ENCODE measurements around the gene BAD. TPM values are rescaled to one million over a fixed set of nuclear protein-coding genes. Genes with fewer than 3 reads are reported as not detected.

Gene BAD
- total RNA-seq, 1 donor from 2014 or later: 30.1 TPM

GRCh38 chr11:64297699-64298358, 13.4 kb upstream of the BAD start:
- Mint-ChIP-seq H3K27ac (no peak overlapping the region), H3K36me3 (ENCODE audit: low read depth) (peaks cover 5% of the 10 kb centered on the region), H3K27me3 (ENCODE audit: insufficient read depth) (peaks cover 80% of the 10 kb centered on the region), H3K9me3 (no peaks in the 10 kb centered on the region), H3K4me1 (ENCODE audit: low read depth) (peaks cover 13% of the 10 kb centered on the region), H3K4me3 (no peak overlapping the region)
- intact Hi-C loops (cut with micrococcal nuclease): no loop called here
- no peak for DNase-seq (ENCODE audit: low spot score)

- Mint-ChIP-seq H3K36me3 (ENCODE audit: low read depth) (peaks cover 5% of the 10 kb centered on the region), H3K27ac (no peak overlapping the region), H3K27me3 (ENCODE audit: insufficient read depth) (peaks cover 83% of the 10 kb centered on the region), H3K9me3 (no peaks in the 10 kb centered on the region), H3K4me1 (ENCODE audit: low read depth) (peaks cover 13% of the 10 kb centered on the region), H3K4me3 (no peak overlapping the region)
- no peak for DNase-seq (ENCODE audit: low spot score)
- intact Hi-C loops (cut with micrococcal nuclease): no loop called here
Observed at GRCh38 chr11:64296830-64297698, 12.6 kb upstream of the BAD start.

GRCh38 chr11:64296236-64296635, 11.8 kb upstream of the BAD start:
- intact Hi-C loops (cut with micrococcal nuclease): no loop called here
- H3K27ac Mint-ChIP-seq: no peak overlapping the region
- DNase-seq (ENCODE audit: low spot score): no peak
- H3K9me3 Mint-ChIP-seq: no peaks in the 10 kb centered on the region
- peaks cover 5% of the 10 kb centered on the region for H3K36me3 Mint-ChIP-seq (ENCODE audit: low read depth)
- H3K4me1 Mint-ChIP-seq (ENCODE audit: low read depth): peaks cover 13% of the 10 kb centered on the region
- no peak overlapping the region for H3K4me3 Mint-ChIP-seq
- peaks cover 78% of the 10 kb centered on the region for H3K27me3 Mint-ChIP-seq (ENCODE audit: insufficient read depth)

- H3K36me3 Mint-ChIP-seq (ENCODE audit: low read depth): peaks cover 7% of the 10 kb centered on the region
- H3K27me3 Mint-ChIP-seq (ENCODE audit: insufficient read depth): peaks cover 80% of the 10 kb centered on the region
- H3K27ac Mint-ChIP-seq: no peak overlapping the region
Observed at GRCh38 chr11:64295760-64296159, 11.3 kb upstream of the BAD start.

GRCh38 chr11:64294774-64295173, 10.3 kb upstream of the BAD start:
- Mint-ChIP-seq H3K4me3 (no peak overlapping the region), H3K9me3 (no peaks in the 10 kb centered on the region), H3K36me3 (ENCODE audit: low read depth) (peaks cover 8% of the 10 kb centered on the region), H3K27me3 (ENCODE audit: insufficient read depth) (peaks cover 81% of the 10 kb centered on the region), H3K4me1 (ENCODE audit: low read depth) (peaks cover 11% of the 10 kb centered on the region), H3K27ac (no peak overlapping the region)
- intact Hi-C loops (cut with micrococcal nuclease): no loop called here
- DNase-seq (ENCODE audit: low spot score): no peak

More at GRCh38 chr11:64295760-64296159, 11.3 kb upstream of the BAD start:
- intact Hi-C loops (cut with micrococcal nuclease): no loop called here
- DNase-seq (ENCODE audit: low spot score): no peak
- H3K9me3 Mint-ChIP-seq: no peaks in the 10 kb centered on the region
- no peak overlapping the region for H3K4me3 Mint-ChIP-seq
- H3K4me1 Mint-ChIP-seq (ENCODE audit: low read depth): peaks cover 13% of the 10 kb centered on the region

GRCh38 chr11:64292460-64293254, 8.2 kb upstream of the BAD start:
- H3K9me3 Mint-ChIP-seq: no peaks in the 10 kb centered on the region
- peaks cover 64% of the 10 kb centered on the region for H3K27me3 Mint-ChIP-seq (ENCODE audit: insufficient read depth)
- intact Hi-C loops (cut with micrococcal nuclease): loop anchor here (1.0 kb wide), 1 partner anchor 9 kb away; no protein-coding TSS in a partner anchor
- H3K4me1 Mint-ChIP-seq (ENCODE audit: low read depth): peaks cover 10% of the 10 kb centered on the region
- DNase-seq (ENCODE audit: low spot score): no peak
- peak overlapping the region; percentile 53 for H3K4me3 Mint-ChIP-seq
- H3K27ac Mint-ChIP-seq: no peak overlapping the region
- peaks cover 5% of the 10 kb centered on the region for H3K36me3 Mint-ChIP-seq (ENCODE audit: low read depth)

GRCh38 chr11:64291752-64292459, 7.4 kb upstream of the BAD start:
- Mint-ChIP-seq H3K27me3 (ENCODE audit: insufficient read depth) (peaks cover 58% of the 10 kb centered on the region), H3K27ac (no peak overlapping the region), H3K4me1 (ENCODE audit: low read depth) (peaks cover 7% of the 10 kb centered on the region), H3K36me3 (ENCODE audit: low read depth) (peaks cover 4% of the 10 kb centered on the region), H3K9me3 (no peaks in the 10 kb centered on the region), H3K4me3 (no peak overlapping the region)
- intact Hi-C loops (cut with micrococcal nuclease): loop anchor here (1.0 kb wide), 1 partner anchor 9 kb away; no protein-coding TSS in a partner anchor
- DNase-seq (ENCODE audit: low spot score): no peak

- Mint-ChIP-seq H3K27ac (peak within 1 kb of the TSS; percentile 63), H3K36me3 (ENCODE audit: low read depth) (peaks cover 5% of the 10 kb centered on the region), H3K27me3 (ENCODE audit: insufficient read depth) (peaks cover 52% of the 10 kb centered on the region), H3K4me3 (peak within 1 kb of the TSS; percentile 65), H3K9me3 (no peaks in the 10 kb centered on the region), H3K4me1 (ENCODE audit: low read depth) (peaks cover 13% of the 10 kb centered on the region)
- intact Hi-C loops (cut with micrococcal nuclease): no loop called here
- DNase-seq (ENCODE audit: low spot score): no peak
Observed at GRCh38 chr11:64291262-64291751, 6.8 kb upstream of the BAD start, which contains the start of gene KCNK4. TSS of gene KCNK4 (plus strand) at chr11:64291302. CDS start at chr11:64293019, 1,717 bp downstream.

- H3K9me3 Mint-ChIP-seq: no peaks in the 10 kb centered on the region
- H3K36me3 Mint-ChIP-seq (ENCODE audit: low read depth): peaks cover 5% of the 10 kb centered on the region
- intact Hi-C loops (cut with micrococcal nuclease): no loop called here
- peaks cover 45% of the 10 kb centered on the region for H3K27me3 Mint-ChIP-seq (ENCODE audit: insufficient read depth)
- H3K4me1 Mint-ChIP-seq (ENCODE audit: low read depth): peaks cover 16% of the 10 kb centered on the region
- no peak for DNase-seq (ENCODE audit: low spot score)
- H3K27ac Mint-ChIP-seq: peak overlapping the region; percentile 63
- peak overlapping the region; percentile 65 for H3K4me3 Mint-ChIP-seq
Observed at GRCh38 chr11:64290352-64291261, 6.1 kb upstream of the BAD start.

- H3K27ac Mint-ChIP-seq: no peak overlapping the region
- peaks cover 30% of the 10 kb centered on the region for H3K27me3 Mint-ChIP-seq (ENCODE audit: insufficient read depth)
- H3K9me3 Mint-ChIP-seq: no peaks in the 10 kb centered on the region
- no peak overlapping the region for H3K4me3 Mint-ChIP-seq
- DNase-seq (ENCODE audit: low spot score): no peak
- intact Hi-C loops (cut with micrococcal nuclease): loop anchor here (10.0 kb wide), 1 partner anchor 314 kb away; the partner anchor contains the start of gene COX8A
- peaks cover 16% of the 10 kb centered on the region for H3K4me1 Mint-ChIP-seq (ENCODE audit: low read depth)
- H3K36me3 Mint-ChIP-seq (ENCODE audit: low read depth): peaks cover 5% of the 10 kb centered on the region
Observed at GRCh38 chr11:64289002-64289564, 4.6 kb upstream of the BAD start.

- Mint-ChIP-seq H3K27ac (no peak overlapping the region), H3K4me3 (no peak overlapping the region), H3K27me3 (ENCODE audit: insufficient read depth) (peaks cover 24% of the 10 kb centered on the region), H3K4me1 (ENCODE audit: low read depth) (peaks cover 21% of the 10 kb centered on the region), H3K9me3 (no peaks in the 10 kb centered on the region), H3K36me3 (ENCODE audit: low read depth) (peaks cover 5% of the 10 kb centered on the region)
- intact Hi-C loops (cut with micrococcal nuclease): loop anchor here (10.0 kb wide), 1 partner anchor 314 kb away; the partner anchor contains the start of gene COX8A
- DNase-seq (ENCODE audit: low spot score): no peak
Observed at GRCh38 chr11:64288353-64288750, 3.9 kb upstream of the BAD start.
